K562 (cell line): Measurements from ENCODE around the gene DLST. TPM values are rescaled to one million over a fixed set of nuclear protein-coding genes. Genes with fewer than 3 reads are reported as not detected.

Source experiments
- ATAC-seq: fragments of 200-7000 bp; cut with Tn5 transposase; 3 replicates; pipeline ENCODE4 v1.9.1; 2020; ENCODE audit warnings: moderate library complexity
- BruUV-seq: library from RNA; stranded (reverse); fragments of 400-500 nt; replicated peaks from 2 replicates; lab custom pipeline; 2021; lab: Mats Ljungman, UMichigan
- CTCF ChIA-PET: fragments of 300-600 bp; formaldehyde crosslinking; extraction: SDS; loops from one replicate; lab custom pipeline; 2021; ENCODE audit warnings: low intra/inter-chr PET ratio; lab: Yijun Ruan, JAX
- POLR2A ChIA-PET: fragments of 300-600, 350-650 bp; sonication (Branson Sonifier 250); formaldehyde crosslinking; extraction: SDS; loops from one replicate; lab custom pipeline; 2021; ENCODE audit warnings: antibody characterized with exemption, inconsistent platforms; lab: Yijun Ruan, JAX
- DNase-seq, 4 experiments: peaks; one replicate each; pipeline versions ENCODE4 v3.0.0 to v3.0.0-alpha.2; 2011 to 2018; ENCODE audit warnings: low spot score in 3 of 4, mixed read lengths in 3 of 4; ENCODE audit errors: extremely low read depth in 1 of 4
- FAIRE-seq: peaks from 2 replicates; lab custom pipeline; 2011; peaks lifted over from hg19 to GRCh38; lab: Jason Lieb, UNC
- H2AFZ ChIP-seq: 2 replicates; pipeline ENCODE4 v1.6.0; 2011; ENCODE audit warnings: low read depth, low read length, control low read depth, inconsistent platforms
- H3K27ac ChIP-seq: fragments of 200-600 bp; 3 replicates; pipeline ENCODE4 v1.8.0; 2011; ENCODE audit warnings: low read depth, mild to moderate bottlenecking, control low read depth, inconsistent platforms, low read length, moderate library complexity, mixed read lengths; ENCODE audit errors: extremely low read depth
- H3K27me3 ChIP-seq, 2 experiments: fragments of 300-600 bp in 1 of 2; 2 replicates in 1 of 2; 3 replicates in 1 of 2; pipeline versions ENCODE4 v1.6.0 to v1.8.0; 2011; ENCODE audit warnings: inconsistent platforms in 2 of 2, low read length in 2 of 2, mild to moderate bottlenecking in 1 of 2, mixed read lengths in 1 of 2, moderate library complexity in 1 of 2; ENCODE audit not compliant: control insufficient read depth in 2 of 2, insufficient read depth in 2 of 2
- H3K36me3 ChIP-seq: fragments of 300-600 bp; 3 replicates; pipeline ENCODE4 v1.8.0; 2011; ENCODE audit warnings: mild to moderate bottlenecking, low read length, inconsistent platforms; ENCODE audit not compliant: control insufficient read depth, insufficient read depth
- H3K4me1 ChIP-seq, 2 experiments: fragments of 200-600 bp in 1 of 2; replicated peaks in 1 of 2; 2 replicates in 1 of 2; 3 replicates in 1 of 2; pipeline versions ENCODE4 v1.5.1 to v1.8.0; 2011; ENCODE audit warnings: inconsistent platforms in 2 of 2, low read length in 2 of 2, mild to moderate bottlenecking in 1 of 2, mixed read lengths in 1 of 2, moderate library complexity in 1 of 2; ENCODE audit not compliant: control insufficient read depth in 2 of 2, insufficient read depth in 2 of 2
- H3K4me2 ChIP-seq: 2 replicates; pipeline ENCODE4 v1.6.1; 2011; ENCODE audit warnings: low read length, control low read depth, inconsistent platforms, mixed read lengths; ENCODE audit not compliant: insufficient read depth
- H3K4me3 ChIP-seq: fragments of 200-600 bp; sonication (generic), shearing (Covaris generic); 2 replicates; pipeline ENCODE4 v1.5.1; 2016; ENCODE audit warnings: control low read depth, inconsistent platforms
- H3K79me2 ChIP-seq: fragments of 200-600 bp; 3 replicates; pipeline ENCODE4 v1.8.0; 2011; ENCODE audit warnings: low read length, inconsistent platforms; ENCODE audit not compliant: control insufficient read depth, insufficient read depth
- H3K9ac ChIP-seq, 2 experiments: 2 replicates each; pipeline versions ENCODE4 v1.6.0 to v1.6.1; 2011; ENCODE audit warnings: low read depth in 2 of 2, low read length in 2 of 2, control low read depth in 1 of 2, inconsistent platforms in 1 of 2, mild to moderate bottlenecking in 1 of 2, mixed read lengths in 1 of 2; ENCODE audit not compliant: insufficient read depth in 1 of 2
- H3K9me1 ChIP-seq: one replicate; pipeline ENCODE4 v1.6.0; 2011; ENCODE audit warnings: inconsistent platforms, mild to moderate bottlenecking, low read length, moderate library complexity; ENCODE audit not compliant: control insufficient read depth, insufficient read depth
- H3K9me3 ChIP-seq: replicated peaks from 2 replicates; pipeline ENCODE4 v1.5.1; 2011; ENCODE audit warnings: low read depth, low read length, inconsistent platforms; ENCODE audit not compliant: control insufficient read depth, insufficient read depth
- H4K20me1 ChIP-seq: replicated peaks from 2 replicates; pipeline ENCODE4 v1.6.1; 2011; ENCODE audit warnings: low read length, inconsistent platforms, mixed read lengths; ENCODE audit not compliant: control insufficient read depth, insufficient read depth
- COPS2 ChIP-seq: fragments of 450-650 bp; conservative IDR thresholded peaks from 2 replicates; pipeline ENCODE4 v1.6.1; 2016; ENCODE audit warnings: mild to moderate bottlenecking, moderate library complexity
- GABPA ChIP-seq: fragments of 200-800 bp; sonication (Bioruptor generic); conservative IDR thresholded peaks from 2 replicates; pipeline ENCODE4 v1.6.1; 2016; ENCODE audit warnings: low read depth, missing genetic modification characterization, missing compliant biosample characterization
- HMG20A ChIP-seq: fragments of 450-650 bp; formaldehyde crosslinking; conservative IDR thresholded peaks from 2 replicates; pipeline ENCODE4 v1.4.0; 2020; ENCODE audit warnings: mild to moderate bottlenecking, mixed read lengths
- NFRKB ChIP-seq: fragments of 450-650 bp; IDR thresholded peaks from 2 replicates; pipeline ENCODE4 v1.6.1; 2016; ENCODE audit warnings: low read depth
- POLR3G ChIP-seq: IDR thresholded peaks from 2 replicates; pipeline ENCODE4 v1.6.1; 2011; ENCODE audit not compliant: insufficient read length, insufficient replicate concordance; ENCODE audit errors: extremely low read depth
- SLC30A9 ChIP-seq: fragments of 250-450 bp; sonication (Bioruptor Pico); IDR thresholded peaks from 2 replicates; pipeline ENCODE4 v1.8.0; 2022; ENCODE audit warnings: mild to moderate bottlenecking, moderate library complexity
- TEAD1 ChIP-seq, 2 experiments: fragments of 450-650 bp in 1 of 2; sonication (generic) in 1 of 2; formaldehyde crosslinking; IDR thresholded peaks; 2 replicates each; pipeline versions ENCODE4 v1.4.0 to v1.8.0; 2020 to 2022; ENCODE audit warnings: mild to moderate bottlenecking in 2 of 2, missing genetic modification reagents in 1 of 2
- THAP7 ChIP-seq: fragments of 250-450 bp; sonication (Bioruptor Pico); IDR thresholded peaks from 2 replicates; pipeline ENCODE4 v1.5.0; 2021
- THRB ChIP-seq: fragments of 450-650 bp; formaldehyde crosslinking; conservative IDR thresholded peaks from 2 replicates; pipeline ENCODE4 v1.4.0; 2022; ENCODE audit warnings: mild to moderate bottlenecking, missing genetic modification characterization
- ZC3H11A ChIP-seq: IDR thresholded peaks from 2 replicates; pipeline ENCODE4 v1.6.1; 2012; ENCODE audit warnings: low read depth, low read length, improper control_type of control experiment
- ZHX1 ChIP-seq: fragments of 150-350 bp; conservative IDR thresholded peaks from 2 replicates; pipeline ENCODE4 v1.6.1; 2014; ENCODE audit warnings: low read length
- ZKSCAN3 ChIP-seq: fragments of 250-450 bp; sonication (Bioruptor Pico); IDR thresholded peaks from 2 replicates; pipeline ENCODE4 v1.4.0; 2020
- ZNF140 ChIP-seq: fragments of 250-450 bp; sonication (Bioruptor Pico); IDR thresholded peaks from 2 replicates; pipeline ENCODE4 v1.8.0; 2021; ENCODE audit warnings: moderate library complexity, mild to moderate bottlenecking, inconsistent platforms
- ZNF445 ChIP-seq: fragments of 250-450 bp; sonication (Bioruptor Pico); IDR thresholded peaks from 2 replicates; pipeline ENCODE4 v1.4.0; 2020; ENCODE audit warnings: low read depth, mild to moderate bottlenecking, moderate library complexity
- ZNF695 ChIP-seq: fragments of 450-650 bp; formaldehyde crosslinking; IDR thresholded peaks from 2 replicates; pipeline ENCODE4 v1.4.0; 2020; ENCODE audit warnings: mild to moderate bottlenecking, moderate library complexity
- ZNF699 ChIP-seq: fragments of 250-450 bp; sonication (Bioruptor Pico); IDR thresholded peaks from 2 replicates; pipeline ENCODE4 v1.8.0; 2021; ENCODE audit warnings: mild to moderate bottlenecking, moderate library complexity; ENCODE audit not compliant: insufficient replicate concordance
- WGBS: fragments of 100-300 bp; shearing (Covaris generic); methylation state at CpG from one replicate; pipeline ENCODE4 v1.1.6; 2016; ENCODE audit warnings: low coverage, mixed read lengths; ENCODE audit not compliant: insufficient coverage; ENCODE audit errors: missing lambda C conversion rate; 5-methylcytosine and 5-hydroxymethylcytosine counted together
- in situ Hi-C: fragments of 300-500 bp; cut with MboI; formaldehyde crosslinking; loops from 4 replicates; pipeline ENCODE4 v1.15.0; 2018; ENCODE audit warnings: inconsistent platforms, mixed read lengths
- intact Hi-C: fragments of 100-400 bp; cut with micrococcal nuclease; formaldehyde crosslinking; loops from 2 replicates; pipeline ENCODE4 v1.14.2; 2022
- polyA plus RNA-seq, 8 experiments: library from polyadenylated mRNA; depleted of rRNA in 4 of 8; stranded (reverse) in 5 of 8; unstranded in 3 of 8; fragments of >200 nt; fragmentation: Nextera tagmentation in 2 of 8; fragmentation: Illumina TruSeq in 1 of 8; extraction: Ambion mirVana in 2 of 8; extraction: Trizol in 1 of 8; gene quantifications; 2 replicates each; pipeline versions ENCODE4 v1.2.1 to v1.2.3, GENCODE V29; 2011 to 2014; ENCODE audit warnings: inconsistent platforms in 1 of 8, missing spikeins in 1 of 8
- total RNA-seq, 7 experiments: library from RNA; depleted of rRNA in 6 of 7; stranded (reverse); fragments of >200 nt in 6 of 7; fragmentation: Illumina TruSeq in 2 of 7; extraction: Trizol in 2 of 7; gene quantifications; 2 replicates each; pipeline versions ENCODE4 v1.2.1 to v1.2.3, GENCODE V29; 2011 to 2021; ENCODE audit warnings: low replicate concordance in 1 of 7
- TF ChIP-seq, protein P1 (sequence below): sonication (generic); formaldehyde crosslinking; IDR thresholded peaks from 2 replicates; pipeline ENCODE4 v1.8.0; 2022; ENCODE audit warnings: missing genetic modification reagents, mild to moderate bottlenecking, moderate library complexity, borderline replicate concordance

DLST gene
- total and polyA plus RNA-seq, 9 of the 15 experiments (the other 6 are each of a cell fraction or from before 2014, with no cell fraction given): 3.0 to 73.7 (median 45.4) TPM

DNA sequence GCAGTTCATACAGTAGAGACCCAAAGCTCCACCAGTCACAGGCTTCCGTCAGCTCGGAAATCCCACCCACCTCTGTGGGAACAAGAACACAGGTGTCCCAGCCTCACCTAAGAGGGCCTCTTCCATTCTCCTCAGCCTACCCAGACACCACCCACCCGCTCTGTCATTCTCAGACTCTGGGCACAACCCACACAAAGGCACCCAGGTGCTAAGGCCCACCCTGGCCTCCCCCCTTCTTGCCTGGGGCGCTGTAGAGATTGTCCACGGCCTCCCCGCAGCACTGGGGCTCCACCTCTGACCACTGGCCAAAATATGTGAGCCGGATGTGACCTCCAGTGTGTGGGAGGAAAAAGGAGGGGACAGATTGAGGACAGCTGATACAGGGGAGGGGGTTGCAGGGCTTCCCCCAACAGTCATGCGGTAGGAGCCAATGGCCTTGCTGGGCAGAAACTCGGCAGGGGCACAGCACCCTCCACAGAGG, 27.2 kb downstream of the DLST start (continued):
- TF ChIP-seq, protein P1, sequence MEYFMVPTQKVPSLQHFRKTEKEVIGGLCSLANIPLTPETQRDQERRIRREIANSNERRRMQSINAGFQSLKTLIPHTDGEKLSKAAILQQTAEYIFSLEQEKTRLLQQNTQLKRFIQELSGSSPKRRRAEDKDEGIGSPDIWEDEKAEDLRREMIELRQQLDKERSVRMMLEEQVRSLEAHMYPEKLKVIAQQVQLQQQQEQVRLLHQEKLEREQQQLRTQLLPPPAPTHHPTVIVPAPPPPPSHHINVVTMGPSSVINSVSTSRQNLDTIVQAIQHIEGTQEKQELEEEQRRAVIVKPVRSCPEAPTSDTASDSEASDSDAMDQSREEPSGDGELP (CRISPR knock-in tag): peak; percentile 51; the same call in 1 of the 2 replicates
- TF ChIP-seq ZNF695 (CRISPR knock-in tag) (no peak), POLR3G (no peak), ZNF699 (CRISPR knock-in tag) (no peak), GABPA (tag) (0 out of 2 replicates have a peak, but pooled peaks have one; percentile 15), COPS2 (no peak), SLC30A9 (no peak), ZC3H11A (no peak), THAP7 (CRISPR knock-in tag) (no peak)

DNA sequence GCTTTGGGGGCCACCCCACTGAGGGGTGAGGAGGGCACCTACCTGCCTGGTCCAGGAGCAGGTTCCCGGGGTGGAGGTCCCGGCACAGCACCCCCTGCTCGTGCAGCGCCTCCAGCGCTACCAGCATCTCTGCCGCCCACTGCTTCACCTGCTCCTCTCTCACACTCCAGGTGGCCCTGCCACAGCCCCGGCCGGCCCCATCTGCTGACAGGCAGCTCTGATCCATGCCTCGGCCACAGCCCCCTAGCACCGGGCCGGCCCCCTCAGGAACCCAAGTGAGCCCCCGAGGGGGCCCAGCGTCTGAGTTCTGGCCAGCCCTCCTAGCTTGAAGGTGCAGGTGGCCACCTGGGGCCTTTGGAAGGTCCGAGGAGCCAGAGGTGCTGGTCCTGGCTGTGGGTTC, 27.8 kb downstream of the DLST start:
- BruUV-seq: no TSS peak
- TF ChIP-seq ZHX1: no peak
- no peak for TF ChIP-seq NFRKB
- TF ChIP-seq ZNF445: no peak
- no peak for TF ChIP-seq TEAD1 (CRISPR knock-in tag; IDR thresholded peaks at IDR 0.05)
- no peak for TF ChIP-seq ZNF140 (CRISPR knock-in tag)
- no peak for TF ChIP-seq THRB (CRISPR knock-in tag)
- TF ChIP-seq ZKSCAN3 (CRISPR knock-in tag): no peak
- no peak for TF ChIP-seq HMG20A

More for the DNA sequence above, 27.8 kb downstream of the DLST start:
- FAIRE-seq (no peak), DNase-seq (no peak), ATAC-seq (no peak)
- intact Hi-C loops (loop anchor here (5.0 kb wide), 1 partner anchor 302 kb away; no protein-coding TSS in a partner anchor), in situ Hi-C loops (no loop called here)
- Histone ChIP-seq H3K4me3 (no peak overlapping the region), H4K20me1 (no peaks in the 10 kb centered on the region), H3K9ac (peak overlapping the region in 1 of 2 experiments; percentile 73; a peak in 2 of 4 replicates), H3K9me3 (no peaks in the 10 kb centered on the region), H3K9me1 (no peaks in the 10 kb centered on the region), H3K79me2 (no peaks in the 10 kb centered on the region), H3K4me2 (no peak overlapping the region), H3K36me3 (peaks cover 10% of the 10 kb centered on the region; the same call in 2 of the 3 replicates), H3K27ac (no peak overlapping the region), H2AFZ (no peak overlapping the region), H3K27me3 (no peaks in the 10 kb centered on the region), H3K4me1 (peaks cover 10 to 45% of the 10 kb centered on the region in 2 experiments; a peak in 3 of 5 replicates)
- ChIA-PET POLR2A (interaction anchor here (0.6 to 0.9 kb wide), 2 partner anchors 8 to 27 kb away, joined by 3 read pairs; no protein-coding TSS in a partner anchor), CTCF (no interaction called here)
- 65% methylated on average over 2 of the region's 14 CpGs for WGBS
